ENCODE results near the gene CADM1.

DNA sequence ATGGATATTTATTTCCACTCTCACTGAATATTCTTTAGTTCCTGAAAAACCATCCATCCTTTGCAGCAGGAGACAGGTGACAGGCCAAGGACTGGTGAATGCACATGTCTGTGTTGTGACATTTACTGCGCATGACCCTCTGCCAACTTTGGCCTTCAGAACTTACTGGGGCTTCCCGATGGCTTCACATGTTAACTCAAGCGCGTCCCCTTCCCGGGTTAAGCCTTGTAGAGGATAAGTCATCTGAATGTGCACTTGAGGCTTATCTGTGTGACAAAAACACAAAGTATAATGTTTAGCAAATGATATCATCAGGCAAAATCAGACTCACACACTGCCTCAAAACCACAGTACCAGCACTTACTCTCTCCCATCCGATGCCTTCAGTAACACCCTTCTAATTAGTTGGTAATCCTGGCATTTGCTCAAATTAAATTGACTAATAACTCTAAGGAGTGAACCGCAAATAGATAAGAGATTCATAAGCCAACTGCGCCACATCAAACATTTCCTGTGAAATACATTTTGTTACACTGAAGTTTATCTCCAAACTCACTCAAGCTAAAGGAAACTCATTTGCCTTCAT, 286.4 kb downstream of the CADM1 start:
- TF ChIP-seq, protein P1, sequence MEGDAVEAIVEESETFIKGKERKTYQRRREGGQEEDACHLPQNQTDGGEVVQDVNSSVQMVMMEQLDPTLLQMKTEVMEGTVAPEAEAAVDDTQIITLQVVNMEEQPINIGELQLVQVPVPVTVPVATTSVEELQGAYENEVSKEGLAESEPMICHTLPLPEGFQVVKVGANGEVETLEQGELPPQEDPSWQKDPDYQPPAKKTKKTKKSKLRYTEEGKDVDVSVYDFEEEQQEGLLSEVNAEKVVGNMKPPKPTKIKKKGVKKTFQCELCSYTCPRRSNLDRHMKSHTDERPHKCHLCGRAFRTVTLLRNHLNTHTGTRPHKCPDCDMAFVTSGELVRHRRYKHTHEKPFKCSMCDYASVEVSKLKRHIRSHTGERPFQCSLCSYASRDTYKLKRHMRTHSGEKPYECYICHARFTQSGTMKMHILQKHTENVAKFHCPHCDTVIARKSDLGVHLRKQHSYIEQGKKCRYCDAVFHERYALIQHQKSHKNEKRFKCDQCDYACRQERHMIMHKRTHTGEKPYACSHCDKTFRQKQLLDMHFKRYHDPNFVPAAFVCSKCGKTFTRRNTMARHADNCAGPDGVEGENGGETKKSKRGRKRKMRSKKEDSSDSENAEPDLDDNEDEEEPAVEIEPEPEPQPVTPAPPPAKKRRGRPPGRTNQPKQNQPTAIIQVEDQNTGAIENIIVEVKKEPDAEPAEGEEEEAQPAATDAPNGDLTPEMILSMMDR (IDR thresholded peaks at IDR 0.05): no peak
- TF ChIP-seq POLR2A (IDR thresholded peaks at IDR 0.05): no peak

Data from right lobe of liver (tissue), 4 donors.